ENCODE measurements around the gene CROCC2.

Gene CROCC2

GRCh38 chr2:240996161-240996833 lies 90.2 kb downstream of the CROCC2 start:
- no peak for DNase-seq (ENCODE audit: low read depth in 1 of 2, low spot score in 1 of 2)

GRCh38 chr2:240996834-240997140 lies 90.7 kb downstream of the CROCC2 start:
- no peak for DNase-seq (ENCODE audit: low read depth in 1 of 2, low spot score in 1 of 2)

GRCh38 chr2:240997141-240997855 lies 91.2 kb downstream of the CROCC2 start:
- DNase-seq (ENCODE audit: low read depth in 1 of 2, low spot score in 1 of 2), result no peak

GRCh38 chr2:240997856-240998705 lies 91.9 kb downstream of the CROCC2 start, which contains the start of gene SNED1:
SNED1 (plus strand) TSS chr2:240998618; CDS start chr2:240998838, 220 bp downstream.
- DNase-seq (ENCODE audit: low read depth in 1 of 2, low spot score in 1 of 2), result no peak

GRCh38 chr2:240998706-240998994 lies 92.5 kb downstream of the CROCC2 start:
- DNase-seq (ENCODE audit: low read depth in 1 of 2, low spot score in 1 of 2), result no peak

- DNase-seq (ENCODE audit: low read depth in 1 of 2, low spot score in 1 of 2), result no peak
These were observed 93.1 kb downstream of the CROCC2 start for GRCh38 chr2:240998995-240999791.

- no peak for DNase-seq (ENCODE audit: low read depth in 1 of 2, low spot score in 1 of 2)
These were observed 93.9 kb downstream of the CROCC2 start for GRCh38 chr2:240999873-241000541.

- DNase-seq (ENCODE audit: low read depth in 1 of 2, low spot score in 1 of 2), result no peak
These were observed 94.7 kb downstream of the CROCC2 start for GRCh38 chr2:241000831-241001321.

GRCh38 chr2:241001413-241002274 lies 95.5 kb downstream of the CROCC2 start:
- DNase-seq (ENCODE audit: low read depth in 1 of 2, low spot score in 1 of 2), result no peak

GRCh38 chr2:241002275-241003046 lies 96.3 kb downstream of the CROCC2 start:
- no peak for DNase-seq (ENCODE audit: low read depth in 1 of 2, low spot score in 1 of 2)

GRCh38 chr2:241003047-241003360 lies 96.9 kb downstream of the CROCC2 start:
- no peak for DNase-seq (ENCODE audit: low read depth in 1 of 2, low spot score in 1 of 2)

GRCh38 chr2:241003369-241003768 lies 97.2 kb downstream of the CROCC2 start:
- no peak for DNase-seq (ENCODE audit: low read depth in 1 of 2, low spot score in 1 of 2)

GRCh38 chr2:241003830-241004564 lies 97.9 kb downstream of the CROCC2 start:
- no peak for DNase-seq (ENCODE audit: low read depth in 1 of 2, low spot score in 1 of 2)

- DNase-seq (ENCODE audit: low read depth in 1 of 2, low spot score in 1 of 2), result no peak
These were observed 99.4 kb downstream of the CROCC2 start for GRCh38 chr2:241005569-241005968.

GRCh38 chr2:241006412-241006811 lies 100.3 kb downstream of the CROCC2 start:
- DNase-seq (ENCODE audit: low read depth in 1 of 2, low spot score in 1 of 2), result no peak

GRCh38 chr2:241007111-241007510 lies 101.0 kb downstream of the CROCC2 start:
- DNase-seq (ENCODE audit: low read depth in 1 of 2, low spot score in 1 of 2), result no peak

GRCh38 chr2:241007880-241008710 lies 102.0 kb downstream of the CROCC2 start:
- no peak for DNase-seq (ENCODE audit: low read depth in 1 of 2, low spot score in 1 of 2)
